ENCODE data around the gene BANF1. TPM values are rescaled to one million over a fixed set of nuclear protein-coding genes. Genes with fewer than 3 reads are reported as not detected.

The BANF1 gene, protein sequence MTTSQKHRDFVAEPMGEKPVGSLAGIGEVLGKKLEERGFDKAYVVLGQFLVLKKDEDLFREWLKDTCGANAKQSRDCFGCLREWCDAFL
- total RNA-seq (2022; extraction: Qiagen RNA extraction; ENCODE audit: low read depth), result 373 to 502 TPM (median 480 TPM) in 5 replicates

DNA sequence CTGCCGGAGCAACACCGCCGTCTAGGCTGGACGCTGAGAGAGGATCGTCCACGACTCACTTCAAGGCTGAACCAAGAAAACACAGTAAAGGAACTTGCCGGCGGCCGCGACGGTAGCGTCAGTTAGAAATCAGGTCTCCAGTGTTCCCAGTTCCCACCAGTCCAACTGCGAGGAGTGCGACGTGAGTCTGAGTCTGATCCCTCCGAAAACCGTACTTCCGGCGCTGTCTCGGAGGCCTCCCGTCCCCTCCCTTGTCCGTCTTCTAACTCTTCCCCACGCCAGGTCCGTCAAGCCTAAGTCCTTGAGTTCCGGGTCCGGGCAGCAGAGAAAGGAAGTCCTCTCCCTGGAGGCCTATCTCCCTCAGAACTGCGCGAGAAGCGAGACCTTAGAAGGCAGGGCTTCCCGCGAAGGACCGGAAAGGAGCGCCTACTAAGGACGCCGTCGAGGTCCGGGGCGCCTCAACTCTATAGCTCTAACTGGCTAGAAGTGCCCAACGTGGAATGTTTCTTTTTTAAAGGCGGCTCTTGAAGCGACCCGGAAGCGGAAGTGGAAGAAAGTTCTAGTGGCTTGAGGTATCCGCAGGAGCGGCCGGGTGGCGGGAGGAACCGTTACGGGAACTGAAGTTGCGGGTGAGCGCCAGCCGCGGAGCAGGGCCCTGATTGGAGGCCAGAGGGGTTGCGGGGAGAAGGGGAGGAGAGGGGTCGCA lies at the start of gene BANF1, which contains the start of gene EIF1AD:
Gene BANF1 (plus strand): TSS at position 562 of the 706 bp plus-strand sequence. CDS start 748 bp downstream, outside the sequence.
Gene EIF1AD (minus strand): TSS at position 216 of the 706 bp plus-strand sequence. CDS start 1,768 bp downstream, outside the sequence.

DNA sequence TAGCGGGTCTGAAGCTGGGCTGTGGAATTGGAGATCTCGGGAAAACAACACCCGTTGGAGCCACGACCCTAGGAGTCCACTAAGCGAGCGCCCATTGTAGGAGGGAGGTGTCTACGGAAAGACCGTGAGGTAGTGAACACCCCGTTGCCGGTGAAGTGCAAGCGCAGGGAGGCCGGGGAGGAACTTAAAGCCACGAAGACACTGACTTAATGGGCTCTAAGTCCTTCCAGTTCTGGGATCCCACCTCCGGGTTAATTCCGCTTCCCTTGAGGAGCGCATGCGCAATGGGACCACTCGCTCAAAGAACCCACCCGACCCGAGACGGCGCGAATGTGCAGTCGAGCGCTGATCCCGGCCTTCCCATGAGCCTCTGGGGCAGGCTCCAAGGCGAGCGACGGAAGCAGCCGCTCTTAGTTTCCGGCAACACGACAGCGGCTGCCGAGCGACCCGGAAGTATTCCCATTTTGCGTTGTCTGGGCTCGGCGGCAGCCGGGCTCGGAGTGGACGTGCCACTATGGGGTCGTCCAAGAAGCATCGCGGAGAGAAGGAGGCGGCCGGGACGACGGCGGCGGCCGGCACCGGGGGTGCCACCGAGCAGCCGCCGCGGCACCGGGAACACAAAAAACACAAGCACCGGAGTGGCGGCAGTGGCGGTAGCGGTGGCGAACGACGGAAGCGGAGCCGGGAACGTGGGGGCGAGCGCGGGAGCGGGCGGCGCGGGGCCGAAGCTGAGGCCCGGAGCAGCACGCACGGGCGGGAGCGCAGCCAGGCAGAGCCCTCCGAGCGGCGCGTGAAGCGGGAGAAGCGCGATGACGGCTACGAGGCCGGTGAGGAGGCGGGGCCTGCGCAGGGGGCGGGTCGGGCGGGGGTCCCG lies 40.8 kb upstream of the BANF1 start, which contains the start of gene SART1:
Gene SART1 (plus strand): TSS at position 468 of the 874 bp plus-strand sequence. CDS start 47 bp downstream, at position 515.

DNA sequence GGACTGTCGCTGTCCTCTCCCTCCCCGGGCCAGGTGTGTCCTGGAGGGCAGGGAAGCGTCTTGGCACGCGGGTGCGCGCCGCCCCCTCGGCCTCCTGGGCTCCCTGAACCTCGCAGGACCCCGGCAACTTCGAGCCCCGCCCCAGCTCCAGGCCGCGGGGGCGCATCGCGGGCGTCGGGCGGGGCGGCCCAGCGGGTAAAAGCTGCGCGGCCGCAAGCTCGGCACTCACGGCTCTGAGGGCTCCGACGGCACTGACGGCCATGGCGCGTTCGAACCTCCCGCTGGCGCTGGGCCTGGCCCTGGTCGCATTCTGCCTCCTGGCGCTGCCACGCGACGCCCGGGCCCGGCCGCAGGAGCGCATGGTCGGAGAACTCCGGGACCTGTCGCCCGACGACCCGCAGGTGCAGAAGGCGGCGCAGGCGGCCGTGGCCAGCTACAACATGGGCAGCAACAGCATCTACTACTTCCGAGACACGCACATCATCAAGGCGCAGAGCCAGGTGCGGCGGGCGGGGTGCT lies 9.5 kb downstream of the BANF1 start, which contains the start of gene CST6:
Gene CST6 (plus strand): TSS at position 224 of the 519 bp plus-strand sequence. CDS start 37 bp downstream, at position 261.

DNA sequence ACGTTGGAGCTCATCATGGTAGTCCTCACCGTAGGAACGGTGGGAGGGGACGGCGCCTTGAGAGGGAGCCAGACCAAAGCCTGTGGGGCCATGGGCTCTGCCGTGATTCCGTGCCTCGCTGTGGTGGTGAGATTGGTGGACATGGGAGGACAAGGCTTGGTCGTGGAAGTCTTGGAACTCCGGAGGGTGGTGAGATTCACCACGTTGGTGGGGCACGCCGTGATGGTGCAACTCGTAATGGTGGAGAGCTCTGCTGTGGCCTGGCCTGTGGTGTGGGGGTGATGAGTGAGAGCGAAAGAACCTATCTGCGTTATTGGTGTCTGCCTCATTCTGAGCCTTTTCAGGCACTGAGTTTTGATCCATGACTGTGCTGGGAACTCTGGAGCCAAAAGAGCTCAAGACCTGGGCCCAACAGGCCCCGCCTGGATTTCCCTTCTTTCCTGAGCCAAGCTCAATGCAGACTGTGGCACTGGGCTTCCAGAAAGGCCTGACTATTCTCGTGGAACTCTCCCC lies 23.8 kb downstream of the BANF1 start, which contains the start of gene CATSPER1:
Gene CATSPER1 (minus strand): TSS at position 463 of the 513 bp plus-strand sequence. CDS start 100 bp downstream, at position 363.

DNA sequence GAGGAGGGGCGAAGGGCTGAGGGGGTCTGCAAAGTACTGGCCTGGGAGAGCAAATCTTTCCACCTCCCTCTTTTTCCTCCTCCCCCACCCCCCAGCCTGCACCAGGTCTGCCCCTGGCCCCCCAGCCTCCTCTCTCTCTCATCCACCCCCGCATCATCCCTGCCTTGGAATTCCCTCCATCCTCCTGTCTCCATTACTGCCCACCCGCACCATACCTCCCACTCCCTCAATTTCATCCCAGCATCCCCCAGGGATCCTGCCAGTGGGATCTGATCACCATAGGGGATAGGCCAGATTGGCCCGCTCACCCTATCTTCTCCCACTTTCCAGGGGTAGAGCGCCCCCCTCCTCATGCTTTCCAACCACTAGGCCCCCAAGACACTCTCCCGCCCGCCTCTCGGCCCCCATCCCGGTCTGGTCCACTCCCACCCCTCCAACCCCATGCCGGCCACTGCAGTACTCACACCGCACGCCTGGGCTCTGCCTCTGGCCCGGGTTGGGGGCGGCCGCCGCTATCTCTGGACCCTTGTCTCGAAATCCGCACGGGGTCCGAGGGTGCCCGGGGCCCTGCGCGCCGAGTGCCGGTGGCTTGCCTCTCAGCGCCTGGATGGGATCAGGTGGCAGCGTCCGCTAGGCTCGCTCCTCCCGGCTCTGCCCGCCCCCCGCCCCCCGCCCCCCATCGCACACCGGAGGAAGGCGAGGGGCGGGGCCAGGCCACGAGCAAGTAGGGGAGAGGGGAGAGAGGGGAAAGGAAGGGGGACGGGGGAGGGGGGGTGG lies 46.4 kb downstream of the BANF1 start, which contains the start of gene GAL3ST3:
Gene GAL3ST3 (minus strand): TSS at position 615 of the 777 bp plus-strand sequence. CDS start 3,746 bp downstream, outside the sequence.

DNA sequence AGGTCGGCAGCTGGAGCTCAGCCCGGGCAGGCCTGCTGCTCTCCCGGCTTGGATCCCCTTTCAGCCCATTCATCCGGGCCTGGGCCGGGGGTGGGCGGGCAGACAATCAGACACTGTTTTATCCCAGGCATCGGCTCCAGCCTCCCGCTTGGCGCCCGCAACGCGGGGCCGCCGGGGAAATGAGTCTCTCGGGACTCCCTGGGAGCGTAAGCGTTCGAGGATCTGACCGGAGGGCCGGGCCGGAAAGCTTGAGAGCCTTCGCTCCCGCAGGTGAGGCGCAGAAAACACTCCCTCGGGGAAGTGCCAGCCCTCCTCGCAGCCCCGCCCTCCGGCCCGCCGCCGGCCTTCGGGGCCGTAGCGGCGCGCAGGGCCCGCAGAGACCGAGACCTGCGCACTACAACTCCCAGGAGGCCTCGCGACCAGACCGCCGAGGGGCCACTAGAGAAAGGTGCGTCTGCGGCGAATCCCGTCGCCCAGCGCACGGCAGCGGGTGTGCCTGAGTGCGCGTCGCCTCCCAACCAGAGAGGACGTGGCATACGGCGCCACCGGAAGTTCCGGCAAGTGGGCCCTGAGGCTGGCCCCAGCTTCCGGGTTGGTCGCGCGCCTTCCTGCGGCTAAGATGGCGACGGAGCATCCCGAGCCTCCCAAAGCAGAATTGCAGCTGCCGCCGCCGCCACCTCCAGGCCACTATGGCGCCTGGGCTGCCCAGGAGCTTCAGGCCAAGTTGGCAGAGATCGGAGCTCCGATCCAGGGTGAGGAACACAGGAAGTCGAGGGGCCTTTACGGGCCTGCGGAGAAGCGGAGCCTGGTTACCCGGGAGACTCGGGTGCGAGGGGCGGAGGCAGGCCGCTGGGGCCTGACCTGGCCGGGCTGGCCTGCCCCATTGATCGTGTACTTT lies 49.7 kb downstream of the BANF1 start, which contains the start of gene SF3B2:
Gene SF3B2 (plus strand): TSS at position 599 of the 898 bp plus-strand sequence. CDS start 21 bp downstream, at position 620.

Other genes starting within 250 kb of the BANF1 start
- gene AP5B1, start 221.5 kb upstream of the BANF1 start, total RNA-seq (2022; extraction: Qiagen RNA extraction; ENCODE audit: low read depth), result 8.6 to 13.0 TPM (median 11.2 TPM) in 5 replicates
- gene OVOL1, start 215.4 kb upstream of the BANF1 start, total RNA-seq (2022; extraction: Qiagen RNA extraction; ENCODE audit: low read depth), result 0.02 to 0.08 TPM (median 0.06 TPM) in 3 of 5 replicates, not detected in the others
- 0.05 to 0.19 TPM (median 0.07 TPM) in 4 of 5 replicates, not detected in the other for gene SNX32, start 168.5 kb upstream of the BANF1 start, total RNA-seq (2022; extraction: Qiagen RNA extraction; ENCODE audit: low read depth)
- 1,786 to 2,400 TPM (median 2,293 TPM) in 5 replicates for gene CFL1, start 144.3 kb upstream of the BANF1 start, total RNA-seq (2022; extraction: Qiagen RNA extraction; ENCODE audit: low read depth)
- 25.0 to 36.6 TPM (median 33.2 TPM) in 5 replicates for gene MUS81, start 142.1 kb upstream of the BANF1 start, total RNA-seq (2022; extraction: Qiagen RNA extraction; ENCODE audit: low read depth)
- 0.71 to 1.1 TPM (median 0.85 TPM) in 5 replicates for gene EFEMP2, start 129.7 kb upstream of the BANF1 start, total RNA-seq (2022; extraction: Qiagen RNA extraction; ENCODE audit: low read depth)
- 0.10 TPM in 1 of 5 replicates, not detected in the others for gene CTSW, start 122.7 kb upstream of the BANF1 start, total RNA-seq (2022; extraction: Qiagen RNA extraction; ENCODE audit: low read depth)
- gene FIBP, start 114.0 kb upstream of the BANF1 start, total RNA-seq (2022; extraction: Qiagen RNA extraction; ENCODE audit: low read depth), result 71.9 to 92.3 TPM (median 85.6 TPM) in 5 replicates
- gene CCDC85B, start 111.8 kb upstream of the BANF1 start, total RNA-seq (2022; extraction: Qiagen RNA extraction; ENCODE audit: low read depth), result 27.2 to 52.3 TPM (median 48.0 TPM) in 5 replicates
- gene FOSL1, start 102.1 kb upstream of the BANF1 start, total RNA-seq (2022; extraction: Qiagen RNA extraction; ENCODE audit: low read depth), result 165 to 273 TPM (median 211 TPM) in 5 replicates
- 45.7 to 71.2 TPM (median 65.8 TPM) in 5 replicates for gene C11orf68, start 83.4 kb upstream of the BANF1 start, total RNA-seq (2022; extraction: Qiagen RNA extraction; ENCODE audit: low read depth)
- 191 to 310 TPM (median 242 TPM) in 5 replicates for gene DRAP1, start 83.1 kb upstream of the BANF1 start, total RNA-seq (2022; extraction: Qiagen RNA extraction; ENCODE audit: low read depth)
- not detected in 5 replicates for gene TSGA10IP, start 57.0 kb upstream of the BANF1 start, total RNA-seq (2022; extraction: Qiagen RNA extraction; ENCODE audit: low read depth)
- 50.0 to 74.0 TPM (median 63.2 TPM) in 5 replicates for gene SART1, start 40.8 kb upstream of the BANF1 start, total RNA-seq (2022; extraction: Qiagen RNA extraction; ENCODE audit: low read depth)
- 37.6 to 53.5 TPM (median 39.8 TPM) in 5 replicates for gene EIF1AD, start 346 bp upstream of the BANF1 start, total RNA-seq (2022; extraction: Qiagen RNA extraction; ENCODE audit: low read depth)
- gene CST6, start 9.5 kb downstream of the BANF1 start, total RNA-seq (2022; extraction: Qiagen RNA extraction; ENCODE audit: low read depth), result not detected in 5 replicates
- 1.2 to 2.0 TPM (median 1.3 TPM) in 5 replicates for gene CATSPER1, start 24.0 kb downstream of the BANF1 start, total RNA-seq (2022; extraction: Qiagen RNA extraction; ENCODE audit: low read depth)
- not detected in 5 replicates for gene GAL3ST3, start 46.7 kb downstream of the BANF1 start, total RNA-seq (2022; extraction: Qiagen RNA extraction; ENCODE audit: low read depth)
- gene SF3B2, start 49.9 kb downstream of the BANF1 start, total RNA-seq (2022; extraction: Qiagen RNA extraction; ENCODE audit: low read depth), result 170 to 182 TPM (median 175 TPM) in 5 replicates
- gene PACS1, start 67.8 kb downstream of the BANF1 start, total RNA-seq (2022; extraction: Qiagen RNA extraction; ENCODE audit: low read depth), result 45.0 to 72.8 TPM (median 63.4 TPM) in 5 replicates